ENCODE data around the gene EPS8. TPM values are rescaled to one million over a fixed set of nuclear protein-coding genes. Genes with fewer than 3 reads are reported as not detected.

EPS8 gene
- polyA plus RNA-seq, 3 donors: 4.1 to 4.8 (median 4.3) TPM

DNA sequence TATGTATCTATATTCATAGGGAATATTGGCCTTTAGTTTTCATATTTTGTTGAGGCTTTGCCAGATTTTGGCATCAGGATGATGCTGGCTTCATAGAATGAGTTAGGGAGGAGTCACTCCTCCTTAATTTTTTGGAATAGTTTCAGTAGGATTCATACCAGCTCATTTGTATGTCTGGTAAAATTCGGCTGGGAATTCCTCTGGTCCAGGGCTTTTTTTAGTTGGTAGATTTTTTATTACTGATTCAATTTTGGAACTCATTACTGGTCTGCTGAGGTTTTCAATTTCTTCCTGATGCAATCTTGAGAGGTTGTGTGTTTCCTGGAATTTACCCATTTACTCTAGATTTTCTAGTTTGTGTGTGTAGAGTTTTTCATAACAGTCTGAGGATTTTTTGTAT is 175.2 kb downstream of the EPS8 start:
- Histone ChIP-seq H3K9me3 (replicated peaks in 1 of 2; ENCODE audit: control insufficient read depth in 1 of 2, insufficient read depth in 1 of 2, low read length in 2 of 2) (peaks cover 0 to 8% of the 10 kb centered on the region in 2 donors), H3K27me3 (ENCODE audit: control insufficient read depth in 2 of 2, insufficient read depth in 2 of 2, low read length in 2 of 2) (no peaks in the 10 kb centered on the region), H3K27ac (ENCODE audit: low read depth in 1 of 2, low read length in 2 of 2) (no peak overlapping the region), H3K4me3 (replicated peaks in 1 of 3; ENCODE audit: low read depth in 2 of 3, low read length in 3 of 3) (no peak overlapping the region), H3K79me2 (ENCODE audit: insufficient read depth, low read length) (no peaks in the 10 kb centered on the region), H2AFZ (ENCODE audit: insufficient read depth, low read depth, low read length, poor library complexity, severe bottlenecking) (no peak overlapping the region), H3K36me3 (replicated peaks in 1 of 2; ENCODE audit: control insufficient read depth in 1 of 2, insufficient read depth in 2 of 2, low read length in 2 of 2) (no peaks in the 10 kb centered on the region), H3K9ac (ENCODE audit: insufficient read depth, low read length, poor library complexity, severe bottlenecking) (no peak overlapping the region), H3K4me1 (ENCODE audit: control insufficient read depth in 1 of 2, insufficient read depth in 2 of 2, low read length in 2 of 2) (no peaks in the 10 kb centered on the region), H3K4me2 (replicated peaks; ENCODE audit: extremely low read depth, low read length, poor library complexity, severe bottlenecking) (no peak overlapping the region), H4K20me1 (ENCODE audit: insufficient read depth, low read length) (no peaks in the 10 kb centered on the region)
- no peak overlapping the region for H3K27ac Mint-ChIP-seq
- no peak overlapping the region for H3K4me3 Mint-ChIP-seq
- WGBS (ENCODE audit: insufficient coverage): no CpG with 5 or more reads among the region's 1 CpG
- DNase-seq: no peak
- intact Hi-C loops (cut with micrococcal nuclease): no loop called here
- H3K36me3 Mint-ChIP-seq: no peaks in the 10 kb centered on the region
- H3K27me3 Mint-ChIP-seq (ENCODE audit: low read depth in 3 of 3): peaks cover 0 to 3% (median 0%) of the 10 kb centered on the region in 3 donors
- H3K9me3 Mint-ChIP-seq: peaks cover 3 to 20% (median 12%) of the 10 kb centered on the region in 7 donors
- no peaks in the 10 kb centered on the region for H3K4me1 Mint-ChIP-seq
- TF ChIP-seq, protein P1, sequence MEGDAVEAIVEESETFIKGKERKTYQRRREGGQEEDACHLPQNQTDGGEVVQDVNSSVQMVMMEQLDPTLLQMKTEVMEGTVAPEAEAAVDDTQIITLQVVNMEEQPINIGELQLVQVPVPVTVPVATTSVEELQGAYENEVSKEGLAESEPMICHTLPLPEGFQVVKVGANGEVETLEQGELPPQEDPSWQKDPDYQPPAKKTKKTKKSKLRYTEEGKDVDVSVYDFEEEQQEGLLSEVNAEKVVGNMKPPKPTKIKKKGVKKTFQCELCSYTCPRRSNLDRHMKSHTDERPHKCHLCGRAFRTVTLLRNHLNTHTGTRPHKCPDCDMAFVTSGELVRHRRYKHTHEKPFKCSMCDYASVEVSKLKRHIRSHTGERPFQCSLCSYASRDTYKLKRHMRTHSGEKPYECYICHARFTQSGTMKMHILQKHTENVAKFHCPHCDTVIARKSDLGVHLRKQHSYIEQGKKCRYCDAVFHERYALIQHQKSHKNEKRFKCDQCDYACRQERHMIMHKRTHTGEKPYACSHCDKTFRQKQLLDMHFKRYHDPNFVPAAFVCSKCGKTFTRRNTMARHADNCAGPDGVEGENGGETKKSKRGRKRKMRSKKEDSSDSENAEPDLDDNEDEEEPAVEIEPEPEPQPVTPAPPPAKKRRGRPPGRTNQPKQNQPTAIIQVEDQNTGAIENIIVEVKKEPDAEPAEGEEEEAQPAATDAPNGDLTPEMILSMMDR (IDR thresholded peaks at IDR 0.05): no peak

DNA sequence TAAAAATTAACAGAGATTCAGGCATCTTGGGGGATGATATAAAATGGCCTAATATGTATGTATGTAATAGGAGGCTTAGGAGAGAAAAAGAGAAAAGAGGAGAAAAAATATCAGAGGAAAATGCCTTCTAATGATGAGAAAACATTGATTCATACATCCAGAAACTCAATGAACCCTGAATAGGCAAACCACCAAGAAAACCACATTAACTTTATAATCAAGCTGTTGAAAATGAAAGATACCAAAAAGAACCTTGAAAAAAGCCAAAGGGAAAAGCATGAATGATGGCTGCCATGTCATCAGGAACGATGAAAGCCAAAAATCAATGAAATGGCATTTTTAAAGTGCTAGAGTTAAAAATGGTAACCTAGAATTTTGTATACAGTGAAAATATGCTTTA is 180.2 kb downstream of the EPS8 start:
- Histone ChIP-seq H3K9me3 (replicated peaks in 1 of 2; ENCODE audit: control insufficient read depth in 1 of 2, insufficient read depth in 1 of 2, low read length in 2 of 2) (no peaks in the 10 kb centered on the region), H3K79me2 (ENCODE audit: insufficient read depth, low read length) (no peaks in the 10 kb centered on the region), H3K27me3 (ENCODE audit: control insufficient read depth in 2 of 2, insufficient read depth in 2 of 2, low read length in 2 of 2) (no peaks in the 10 kb centered on the region), H4K20me1 (ENCODE audit: insufficient read depth, low read length) (no peaks in the 10 kb centered on the region), H3K4me2 (replicated peaks; ENCODE audit: extremely low read depth, low read length, poor library complexity, severe bottlenecking) (no peak overlapping the region), H3K9ac (ENCODE audit: insufficient read depth, low read length, poor library complexity, severe bottlenecking) (no peak overlapping the region), H3K27ac (ENCODE audit: low read depth in 1 of 2, low read length in 2 of 2) (no peak overlapping the region), H3K36me3 (replicated peaks in 1 of 2; ENCODE audit: control insufficient read depth in 1 of 2, insufficient read depth in 2 of 2, low read length in 2 of 2) (no peaks in the 10 kb centered on the region), H2AFZ (ENCODE audit: insufficient read depth, low read depth, low read length, poor library complexity, severe bottlenecking) (no peak overlapping the region), H3K4me1 (ENCODE audit: control insufficient read depth in 1 of 2, insufficient read depth in 2 of 2, low read length in 2 of 2) (no peaks in the 10 kb centered on the region), H3K4me3 (replicated peaks in 1 of 3; ENCODE audit: low read depth in 2 of 3, low read length in 3 of 3) (no peak overlapping the region)
- Mint-ChIP-seq H3K27ac (no peak overlapping the region), H3K4me1 (no peaks in the 10 kb centered on the region), H3K9me3 (peaks cover 0 to 10% (median 2%) of the 10 kb centered on the region in 7 donors), H3K27me3 (ENCODE audit: low read depth in 3 of 3) (peaks cover 0 to 4% (median 0%) of the 10 kb centered on the region in 3 donors), H3K36me3 (no peaks in the 10 kb centered on the region), H3K4me3 (no peak overlapping the region)
- 60% methylated on average over 1 of the region's 1 CpG for WGBS (ENCODE audit: insufficient coverage)
- intact Hi-C loops (cut with micrococcal nuclease): no loop called here
- TF ChIP-seq, protein P1 (IDR thresholded peaks at IDR 0.05): no peak
- DNase-seq: no peak
